ENCODE results near the gene SUMO3.

SUMO3 gene

DNA sequence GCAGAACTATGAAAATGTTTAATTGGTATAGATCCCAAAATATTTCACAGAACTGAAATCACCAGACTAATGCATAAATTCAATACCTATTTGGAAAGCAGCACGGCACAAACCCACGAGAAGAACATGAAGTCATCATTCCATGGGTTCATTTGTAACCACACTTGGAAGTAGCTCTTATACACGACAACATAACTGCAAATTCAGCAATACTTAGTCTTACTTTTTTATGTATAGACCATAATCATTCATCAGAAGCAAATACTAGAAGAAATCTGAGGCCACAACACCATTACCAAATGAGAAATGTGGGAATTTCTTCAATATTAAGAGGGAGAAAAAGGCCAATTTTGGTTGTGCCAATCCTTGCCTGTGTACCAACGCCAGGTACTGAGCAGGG is 12.0 kb downstream of the SUMO3 start:
- no peak overlapping the region for H3K27ac ChIP-seq

DNA sequence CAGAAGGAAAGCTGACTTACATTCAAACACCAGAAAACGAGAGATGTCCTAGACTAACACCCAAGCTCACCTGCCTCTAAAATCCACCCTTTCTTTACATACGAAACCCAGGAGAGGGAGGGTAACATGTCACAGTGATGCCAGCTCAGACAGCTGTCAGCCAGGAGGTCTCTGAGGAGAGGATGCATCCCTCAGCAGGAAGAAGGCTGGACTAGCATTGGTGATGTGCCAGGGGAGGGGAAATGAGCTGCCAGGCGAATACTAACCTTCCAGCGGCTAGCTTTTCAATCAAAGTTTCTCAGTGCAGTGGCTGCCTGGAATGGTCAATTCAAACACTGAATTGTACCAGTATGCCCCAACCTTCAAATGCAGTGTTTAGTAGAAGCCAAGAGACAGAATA is 12.6 kb downstream of the SUMO3 start:
- H3K4me2 ChIP-seq, result peak overlapping the region in 5 of 11 experiments; percentile 3 to 46 (median 23); a peak in 8 of 22 replicates
- peaks cover 23 to 70% (median 55%) of the 10 kb centered on the region in 11 experiments; a peak in 21 of 22 replicates for H4K20me1 ChIP-seq
- no peak for TF ChIP-seq Cebpa-rat (IDR thresholded peaks at IDR 0.05)
- no peaks in the 10 kb centered on the region for H3K27me3 ChIP-seq
- H3K36me3 ChIP-seq, result peaks cover 64 to 76% (median 69%) of the 10 kb centered on the region in 11 experiments
- H3K27ac ChIP-seq, result no peak overlapping the region
- H3K9me3 ChIP-seq (replicated peaks in 1 of 11), result no peaks in the 10 kb centered on the region
- H3K4me3 ChIP-seq, result no peak overlapping the region
- peaks cover 16 to 52% (median 37%) of the 10 kb centered on the region in 10 experiments for H3K4me1 ChIP-seq
- peak overlapping the region in 1 of 11 experiments; percentile 6; a peak in 1 of 22 replicates for H3K9ac ChIP-seq

More for the DNA sequence above, 12.0 kb downstream of the SUMO3 start:
- Histone ChIP-seq H3K27me3 (no peaks in the 10 kb centered on the region), H3K4me3 (no peak overlapping the region), H3K9ac (no peak overlapping the region; a peak in 1 of 22 replicates), H3K4me2 (peak overlapping the region in 5 of 11 experiments; percentile 3 to 46 (median 23); a peak in 8 of 22 replicates), H3K9me3 (replicated peaks in 1 of 11) (no peaks in the 10 kb centered on the region), H3K4me1 (peaks cover 14 to 52% (median 38%) of the 10 kb centered on the region in 10 experiments), H4K20me1 (peaks cover 23 to 70% (median 55%) of the 10 kb centered on the region in 11 experiments), H3K36me3 (peaks cover 71 to 83% (median 76%) of the 10 kb centered on the region in 11 experiments)
- TF ChIP-seq Cebpa-rat (IDR thresholded peaks at IDR 0.05), result no peak

DNA sequence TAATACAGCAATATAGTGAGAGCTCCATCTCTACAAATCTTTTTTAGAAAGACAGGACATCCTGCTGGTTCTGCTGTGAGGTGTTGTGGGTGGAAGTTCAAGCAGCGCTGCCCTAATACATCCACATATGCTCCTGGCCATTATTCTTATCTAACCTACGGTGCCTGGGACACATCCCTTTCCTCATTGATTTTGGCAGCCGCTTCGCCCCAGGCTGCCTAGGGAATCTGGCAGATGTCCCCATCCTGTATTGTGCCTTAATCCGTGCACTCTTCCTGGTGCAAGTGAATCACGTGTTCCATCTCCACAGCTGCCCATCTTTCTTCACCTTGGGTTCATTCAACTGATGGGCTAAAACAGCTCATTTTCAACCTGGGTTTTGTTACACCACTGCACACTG is 13.1 kb downstream of the SUMO3 start:
- Histone ChIP-seq H3K4me3 (no peak overlapping the region), H3K4me2 (peak overlapping the region in 1 of 11 experiments; percentile 23; a peak in 2 of 22 replicates), H3K9me3 (replicated peaks in 1 of 11) (no peaks in the 10 kb centered on the region), H4K20me1 (peaks cover 23 to 70% (median 55%) of the 10 kb centered on the region in 11 experiments; a peak in 21 of 22 replicates), H3K27me3 (no peaks in the 10 kb centered on the region), H3K27ac (no peak overlapping the region), H3K36me3 (peaks cover 60 to 74% (median 67%) of the 10 kb centered on the region in 11 experiments), H3K9ac (no peak overlapping the region), H3K4me1 (peaks cover 21 to 52% (median 36%) of the 10 kb centered on the region in 10 experiments)
- no peak for TF ChIP-seq Cebpa-rat (IDR thresholded peaks at IDR 0.05)

DNA sequence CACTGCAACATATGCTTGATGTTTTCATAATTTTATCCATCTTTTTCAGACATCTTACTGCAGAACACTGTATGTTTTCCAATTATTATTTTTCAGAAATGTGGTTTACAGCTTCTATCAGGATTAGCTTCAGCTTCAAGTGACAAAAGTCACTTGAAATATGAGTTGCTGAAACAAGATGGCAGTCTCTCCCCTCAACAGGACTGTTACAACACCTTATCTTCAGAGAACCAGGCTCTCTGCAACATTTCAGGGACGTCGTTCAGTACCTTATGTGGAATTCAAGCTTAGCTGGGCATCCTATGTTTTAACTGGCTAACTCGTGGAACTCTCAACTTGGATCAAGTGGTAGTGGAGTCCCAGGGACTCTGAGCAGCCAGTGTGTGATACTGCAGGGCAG is 14.2 kb downstream of the SUMO3 start:
- Histone ChIP-seq H3K27ac (no peak overlapping the region), H3K27me3 (no peaks in the 10 kb centered on the region), H3K9ac (no peak overlapping the region), H3K36me3 (peaks cover 58 to 74% (median 66%) of the 10 kb centered on the region in 11 experiments), H3K4me1 (peaks cover 28 to 57% (median 45%) of the 10 kb centered on the region in 10 experiments), H3K4me2 (0 out of 22 replicates have a peak overlapping the region, but pooled peaks of 1 of the 11 experiments have one; percentile 99), H4K20me1 (peaks cover 23 to 70% (median 55%) of the 10 kb centered on the region in 11 experiments; a peak in 21 of 22 replicates), H3K4me3 (no peak overlapping the region), H3K9me3 (replicated peaks in 1 of 11) (no peaks in the 10 kb centered on the region)
- no peak for TF ChIP-seq Cebpa-rat (IDR thresholded peaks at IDR 0.05)

DNA sequence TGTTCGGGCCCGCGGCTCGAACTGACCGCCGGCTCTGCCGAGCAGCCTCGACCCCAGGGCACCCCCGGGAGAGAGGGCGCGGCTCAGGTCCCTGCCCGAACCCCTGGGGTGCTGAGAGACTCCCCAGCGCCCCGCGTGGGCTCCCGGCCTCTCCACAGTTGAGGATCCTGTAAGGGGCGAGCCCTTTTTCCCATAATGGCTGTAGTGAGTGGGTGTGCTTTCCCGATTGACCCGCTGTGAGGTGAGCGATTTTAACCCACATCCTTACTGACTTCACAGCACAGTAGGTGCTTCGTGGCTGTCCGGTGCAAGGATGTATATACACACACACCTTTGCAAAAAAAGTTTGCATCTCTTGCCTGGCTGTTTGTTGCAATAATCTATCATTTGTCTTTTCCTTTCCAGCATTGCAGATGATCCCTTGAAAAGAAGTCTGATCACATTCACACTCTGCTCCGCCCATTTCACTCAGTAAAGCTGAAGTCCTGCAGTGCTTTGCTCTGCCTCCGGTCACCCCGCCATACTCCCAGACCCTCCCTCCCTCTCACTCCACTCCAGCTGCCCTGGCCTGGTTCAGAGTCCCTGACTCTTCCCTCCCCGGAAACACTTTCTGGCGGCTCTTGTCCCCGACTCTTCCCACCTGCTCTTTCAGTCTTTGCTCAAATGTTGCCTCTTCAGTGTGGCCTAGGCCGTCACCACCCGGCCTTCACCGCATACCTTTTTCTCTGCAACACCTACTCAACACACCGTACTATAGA is 15.3 kb downstream of the SUMO3 start:
- Histone ChIP-seq H3K27me3 (no peaks in the 10 kb centered on the region), H3K4me3 (peak overlapping the region; percentile 82 to 96 (median 90)), H4K20me1 (peaks cover 34 to 72% (median 58%) of the 10 kb centered on the region in 11 experiments; a peak in 21 of 22 replicates), H3K9me3 (replicated peaks in 1 of 11) (no peaks in the 10 kb centered on the region), H3K36me3 (peaks cover 58 to 74% (median 66%) of the 10 kb centered on the region in 11 experiments), H3K4me2 (peak overlapping the region; percentile 94 to 99 (median 98)), H3K9ac (peak overlapping the region; percentile 80 to 95 (median 87)), H3K27ac (peak overlapping the region in 10 of 11 experiments; percentile 63 to 93 (median 86); a peak in 19 of 22 replicates), H3K4me1 (peaks cover 28 to 61% (median 50%) of the 10 kb centered on the region in 10 experiments)
- no peak for TF ChIP-seq Cebpa-rat (IDR thresholded peaks at IDR 0.05)

DNA sequence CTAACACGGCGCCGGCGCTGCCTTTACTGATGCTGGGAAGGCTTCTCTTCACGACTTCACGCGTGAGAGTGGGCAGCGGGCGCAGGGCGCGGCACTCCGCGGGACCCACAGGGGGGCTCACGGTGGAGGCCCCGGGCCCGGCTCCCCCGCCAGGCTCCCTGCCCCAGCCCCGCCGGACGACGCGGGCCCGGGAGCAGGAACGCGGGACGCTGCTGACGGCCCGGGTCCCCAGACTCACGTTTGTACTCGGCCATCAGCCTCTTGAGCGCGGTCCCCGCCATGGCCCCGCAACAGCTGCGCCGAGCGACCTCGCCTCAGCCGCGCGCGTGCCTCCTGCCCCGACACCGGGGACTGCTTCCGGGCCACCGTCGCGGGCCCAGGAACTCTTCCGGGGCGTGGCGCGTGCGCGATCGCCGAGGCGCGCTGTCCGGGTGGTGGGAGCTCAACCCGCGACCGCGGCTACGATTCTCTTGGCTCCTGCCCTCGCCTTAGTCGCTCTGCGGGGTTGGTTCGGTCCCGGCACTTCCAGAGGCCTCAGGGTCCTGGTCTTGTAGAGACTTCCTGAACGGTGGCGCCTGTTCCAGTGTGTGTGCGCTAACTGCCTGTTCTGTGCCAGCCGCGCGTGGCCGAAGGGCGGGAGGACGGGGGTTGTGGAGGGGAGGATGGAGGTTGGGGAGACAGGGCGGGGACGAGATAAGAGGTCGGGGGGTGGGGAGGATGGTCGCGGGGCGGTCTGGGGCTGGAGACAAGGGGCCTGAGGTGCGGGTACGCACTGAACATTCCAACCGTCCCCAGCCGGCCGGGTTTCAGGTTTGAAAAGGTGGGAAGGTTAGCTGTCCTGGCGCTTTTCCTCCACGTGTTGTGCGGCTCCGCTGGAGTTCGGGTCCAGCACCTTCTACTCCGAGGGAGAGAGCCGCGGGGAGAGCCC is 16.1 kb downstream of the SUMO3 start, which contains the start of gene UBE2G2:
Gene UBE2G2 (minus strand): TSS at position 353 of the 928 bp plus-strand sequence. CDS start 72 bp downstream, at position 281.
- no peaks in the 10 kb centered on the region for H3K27me3 ChIP-seq
- H4K20me1 ChIP-seq, result peaks cover 31 to 72% (median 59%) of the 10 kb centered on the region in 11 experiments; a peak in 21 of 22 replicates
- peak within 1 kb of the TSS; percentile 94 to 99 (median 98) for H3K4me2 ChIP-seq
- H3K4me1 ChIP-seq, result peaks cover 28 to 61% (median 50%) of the 10 kb centered on the region in 10 experiments
- H3K36me3 ChIP-seq, result peaks cover 54 to 74% (median 66%) of the 10 kb centered on the region in 11 experiments
- H3K27ac ChIP-seq, result peak within 1 kb of the TSS; percentile 48 to 93 (median 86); a peak in 21 of 22 replicates
- H3K9me3 ChIP-seq (replicated peaks in 1 of 11), result no peaks in the 10 kb centered on the region
- H3K9ac ChIP-seq, result peak within 1 kb of the TSS; percentile 80 to 95 (median 87)
- TF ChIP-seq Cebpa-rat (IDR thresholded peaks at IDR 0.05), result no peak
- H3K4me3 ChIP-seq, result peak within 1 kb of the TSS; percentile 82 to 96 (median 90)

DNA sequence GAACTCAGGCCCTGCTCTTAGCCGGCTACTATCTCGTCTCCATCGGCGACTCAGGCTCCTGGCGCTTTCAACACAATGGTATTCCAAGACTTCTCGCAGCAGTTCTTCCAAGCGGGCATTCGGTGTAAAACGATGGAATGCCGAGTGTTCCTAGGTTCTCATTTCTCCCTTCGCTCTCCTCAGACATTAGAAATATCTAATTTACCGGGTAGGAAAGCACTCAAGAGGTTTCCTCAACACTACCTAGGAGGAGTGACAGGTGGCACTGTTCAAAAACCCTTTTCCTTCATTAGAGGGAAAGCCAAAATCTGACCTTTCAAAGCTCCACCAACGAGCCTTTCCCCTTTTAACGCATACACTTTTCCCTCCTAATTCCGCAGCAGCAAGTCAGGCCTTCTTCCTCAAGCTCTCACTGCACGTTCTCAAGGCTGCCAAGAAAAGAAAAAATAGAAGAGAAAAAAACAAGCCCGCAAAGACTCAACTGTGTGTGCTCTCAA is 16.8 kb downstream of the SUMO3 start:
- Histone ChIP-seq H3K9ac (peak overlapping the region; percentile 80 to 95 (median 87)), H4K20me1 (peaks cover 31 to 78% (median 63%) of the 10 kb centered on the region in 11 experiments; a peak in 21 of 22 replicates), H3K36me3 (peaks cover 50 to 75% (median 67%) of the 10 kb centered on the region in 11 experiments), H3K9me3 (replicated peaks in 1 of 11) (no peaks in the 10 kb centered on the region), H3K27me3 (no peaks in the 10 kb centered on the region), H3K4me2 (peak overlapping the region; percentile 94 to 99 (median 98)), H3K27ac (peak overlapping the region; percentile 48 to 93 (median 86); a peak in 21 of 22 replicates), H3K4me3 (peak overlapping the region; percentile 82 to 96 (median 90)), H3K4me1 (peaks cover 28 to 61% (median 50%) of the 10 kb centered on the region in 10 experiments)
- TF ChIP-seq Cebpa-rat (IDR thresholded peaks at IDR 0.05), result no peak

DNA sequence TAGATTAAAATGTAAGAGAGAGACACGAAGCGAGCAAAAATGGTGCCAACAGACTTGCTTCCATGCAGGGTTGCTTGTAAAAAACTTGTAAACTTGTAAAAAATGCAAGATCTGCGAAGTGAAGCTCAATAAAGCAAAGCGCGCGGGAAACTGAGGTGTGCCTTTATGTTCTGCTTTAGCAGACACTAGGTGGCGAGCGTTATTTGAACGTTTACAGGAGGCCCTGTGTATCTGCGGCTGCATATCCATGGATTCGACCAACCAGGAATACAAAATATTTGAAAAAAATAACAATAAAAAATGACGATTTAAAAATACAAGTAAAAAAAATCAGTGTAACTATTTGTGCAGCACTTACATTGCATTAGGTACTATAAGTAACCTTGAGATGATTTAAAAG is 17.8 kb downstream of the SUMO3 start:
- Histone ChIP-seq H3K4me3 (peak overlapping the region; percentile 82 to 96 (median 90)), H3K36me3 (peaks cover 41 to 75% (median 67%) of the 10 kb centered on the region in 11 experiments), H3K9me3 (replicated peaks in 1 of 11) (no peaks in the 10 kb centered on the region), H3K27me3 (no peaks in the 10 kb centered on the region), H4K20me1 (peaks cover 27 to 80% (median 64%) of the 10 kb centered on the region in 11 experiments; a peak in 21 of 22 replicates), H3K9ac (peak overlapping the region; percentile 80 to 95 (median 87); a peak in 21 of 22 replicates), H3K4me2 (peak overlapping the region; percentile 94 to 99 (median 98)), H3K27ac (no peak overlapping the region), H3K4me1 (peaks cover 28 to 53% (median 43%) of the 10 kb centered on the region in 10 experiments)
- TF ChIP-seq Cebpa-rat (IDR thresholded peaks at IDR 0.05), result no peak

Data from BLaER1 treated with 17β-estradiol and CSF1 and Interleukin-3, amounts not matched to agents 10 nM and 100 nM (cell line).